Activated naive CD4-positive, alpha-beta T cell (primary cell): ENCODE measurements around the gene KPNB1.

Source experiments
- DNase-seq, 4 experiments: peaks; one replicate each; lab custom pipeline; 2025; lab: John Stamatoyannopoulos, UW

The KPNB1 gene

DNA sequence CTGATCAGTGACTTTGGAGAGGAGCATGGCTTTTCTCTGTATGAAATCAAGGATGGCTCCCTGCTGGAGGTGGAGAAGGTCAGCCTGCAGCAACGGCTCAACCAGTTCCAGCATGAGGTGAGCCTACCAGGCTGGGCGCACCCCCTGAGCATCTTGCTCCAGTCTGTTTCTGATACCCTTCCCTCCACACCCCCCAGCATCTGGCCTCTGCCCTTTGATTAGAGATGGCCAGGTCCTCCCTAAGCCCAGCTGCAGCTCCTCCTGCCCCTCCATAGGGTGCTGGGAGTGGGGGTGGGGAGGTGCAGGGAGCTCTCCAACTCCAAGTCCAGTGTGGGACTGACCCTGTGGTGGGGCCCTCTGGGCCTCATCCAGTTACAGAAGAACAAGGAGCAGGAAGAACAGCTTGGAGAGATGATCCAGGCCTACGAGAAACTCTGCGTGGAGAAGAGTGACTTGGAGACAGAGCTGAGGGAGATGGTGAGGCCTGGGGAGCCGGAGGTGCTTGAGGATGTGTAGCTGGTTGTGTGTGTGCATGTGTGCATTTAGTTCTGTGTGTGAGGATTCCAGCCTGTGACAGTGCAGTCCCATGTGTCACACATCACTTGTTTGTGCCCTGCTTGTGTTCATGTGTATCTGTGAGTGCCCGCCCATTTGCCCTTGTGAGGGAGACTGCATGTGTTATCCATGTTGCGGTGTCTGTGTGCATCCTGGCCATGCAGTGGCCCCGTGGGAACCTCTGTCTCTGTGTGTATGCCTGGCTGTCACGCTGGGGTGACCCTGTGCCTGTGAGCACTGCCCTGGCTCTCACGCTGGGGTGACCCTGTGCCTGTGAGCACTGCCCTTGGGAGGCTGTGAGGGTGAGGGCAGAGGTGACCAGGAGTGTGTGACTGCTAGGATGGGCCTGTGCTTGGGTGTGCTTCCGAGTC lies 47.3 kb downstream of the KPNB1 start:
- no peak for DNase-seq

DNA sequence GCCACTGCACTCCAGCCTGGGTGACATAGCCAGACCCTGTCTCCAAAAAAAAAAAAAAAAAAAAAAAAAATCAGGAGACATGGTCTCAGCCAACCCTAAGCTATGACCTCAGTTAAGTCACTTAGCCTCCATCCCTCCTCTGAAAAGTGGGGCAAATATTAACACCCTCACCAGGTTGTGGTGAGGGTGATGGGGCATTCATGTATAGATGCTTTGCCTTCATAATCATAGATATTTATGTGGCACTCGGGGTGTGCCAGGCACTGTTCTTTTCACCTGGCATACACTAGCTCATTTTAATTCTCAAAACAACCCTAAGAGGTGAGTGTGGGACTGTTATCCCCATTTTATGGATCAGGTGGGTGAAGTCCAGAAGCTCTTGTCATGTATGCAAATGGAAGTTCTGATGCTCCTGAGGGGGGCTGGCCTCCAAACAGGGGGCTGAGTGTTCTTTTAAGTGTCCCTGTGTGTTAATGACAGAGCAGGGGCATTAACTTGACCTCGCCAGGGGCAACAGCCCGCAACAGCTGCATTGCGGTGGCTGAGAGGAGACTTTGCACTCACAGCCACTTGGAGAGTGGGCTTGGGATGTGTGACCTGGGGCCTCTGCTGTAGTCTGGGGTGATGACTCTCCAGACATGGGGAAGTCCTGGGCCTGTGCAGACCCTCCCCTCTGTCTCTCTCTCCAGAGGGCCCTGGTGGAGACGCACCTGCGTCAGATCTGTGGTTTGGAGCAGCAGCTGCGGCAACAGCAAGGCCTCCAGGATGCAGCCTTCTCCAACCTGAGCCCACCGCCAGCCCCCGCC lies 48.4 kb downstream of the KPNB1 start:
- no peak for DNase-seq

DNA sequence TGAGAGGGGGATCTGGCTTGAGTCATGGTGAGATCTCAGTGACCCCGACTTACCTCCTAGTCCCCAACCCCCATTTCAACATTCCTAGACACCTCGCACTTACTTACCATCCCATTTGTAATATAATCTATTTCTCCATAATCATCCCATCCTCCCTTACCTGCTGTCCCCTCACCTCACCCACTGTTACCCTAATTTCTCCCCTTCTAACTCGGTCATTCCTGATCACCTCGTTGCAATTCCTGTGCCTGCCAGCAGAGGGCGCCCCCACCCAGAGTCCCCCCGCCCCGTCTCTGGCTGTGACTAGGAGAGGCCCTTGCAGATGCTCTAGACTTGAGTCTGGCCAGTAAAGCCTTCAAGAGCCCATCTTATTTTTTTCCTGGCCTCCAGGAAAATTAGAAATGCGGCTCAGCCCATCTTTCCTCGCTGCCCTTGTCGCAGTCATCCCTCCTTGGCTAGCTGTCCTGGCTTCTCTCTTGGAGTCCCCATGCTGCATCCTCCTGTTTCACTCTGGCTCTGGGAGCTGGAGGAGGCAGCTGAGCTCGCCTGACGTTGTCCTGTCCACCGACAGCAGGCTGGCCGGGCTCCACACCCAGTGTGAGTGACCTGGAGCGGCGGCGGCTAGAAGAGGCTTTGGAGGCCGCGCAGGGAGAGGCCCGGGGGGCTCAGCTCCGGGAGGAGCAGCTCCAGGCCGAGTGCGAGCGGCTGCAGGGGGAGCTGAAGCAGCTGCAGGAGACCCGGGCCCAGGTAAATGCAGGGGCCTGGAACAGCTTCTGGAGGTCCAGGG lies 49.2 kb downstream of the KPNB1 start:
- peak; percentile 69 to 81 (median 72) for DNase-seq

DNA sequence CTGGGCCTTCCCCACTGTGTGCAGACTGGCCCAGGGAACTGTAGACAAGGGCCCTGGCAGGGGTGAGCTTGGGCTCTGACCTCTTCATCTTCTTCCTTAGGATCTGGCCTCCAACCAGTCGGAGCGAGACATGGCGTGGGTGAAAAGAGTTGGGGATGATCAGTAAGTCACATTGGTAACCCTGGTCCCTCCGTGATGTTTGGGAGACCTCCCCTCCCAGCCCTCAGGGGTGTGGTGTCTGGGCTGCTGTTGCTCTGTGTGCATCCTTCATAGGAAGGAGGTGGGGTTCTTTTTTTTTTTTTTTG lies 49.8 kb downstream of the KPNB1 start:
- DNase-seq: no peak

DNA sequence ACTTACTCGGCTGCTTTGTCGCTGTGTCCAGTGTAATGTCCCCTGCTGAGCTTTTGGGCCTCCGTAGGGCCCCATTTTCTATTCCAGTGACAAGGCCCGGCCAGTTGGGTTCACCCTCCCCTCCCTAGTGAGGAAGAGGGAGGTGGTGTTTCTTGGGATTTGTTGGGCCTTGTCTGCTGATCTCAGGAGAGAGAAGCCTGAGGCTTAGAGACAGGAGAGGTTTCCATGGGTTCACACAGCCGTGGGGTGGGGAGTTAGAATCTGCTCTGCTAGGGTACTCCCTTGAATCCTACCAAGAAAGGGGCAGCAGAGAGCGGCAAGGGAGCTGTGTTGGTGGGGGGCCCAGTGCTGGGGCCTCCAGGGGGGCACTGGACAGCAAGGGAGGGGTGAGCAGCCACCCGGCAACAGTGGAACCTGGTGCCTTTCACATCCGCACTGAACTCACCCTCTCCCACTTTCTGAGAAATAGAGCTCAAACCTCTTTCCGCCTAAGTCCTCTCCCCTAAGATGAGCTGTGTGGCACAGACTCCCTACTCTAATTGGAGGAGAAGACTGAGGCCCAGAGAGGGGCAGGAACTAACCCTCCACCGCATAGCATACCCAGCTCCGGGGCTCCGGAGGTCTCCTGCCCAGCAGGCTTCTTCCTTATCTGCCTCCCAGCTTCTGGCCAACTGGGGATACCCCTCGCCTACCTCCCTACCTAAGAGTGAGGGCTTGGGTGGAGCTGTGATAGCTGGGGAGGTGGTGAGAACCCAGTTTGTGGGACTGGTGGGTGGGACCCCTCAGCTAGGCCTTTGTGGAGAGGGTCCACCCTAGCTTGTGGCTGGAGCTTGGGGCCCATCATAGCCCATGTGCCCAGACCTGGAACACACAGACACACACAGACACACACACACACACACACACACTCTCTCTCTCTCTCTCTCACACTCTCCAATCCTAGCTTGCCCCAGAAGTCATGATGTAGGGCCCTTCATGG lies 51.0 kb downstream of the KPNB1 start:
- DNase-seq: no peak

DNA sequence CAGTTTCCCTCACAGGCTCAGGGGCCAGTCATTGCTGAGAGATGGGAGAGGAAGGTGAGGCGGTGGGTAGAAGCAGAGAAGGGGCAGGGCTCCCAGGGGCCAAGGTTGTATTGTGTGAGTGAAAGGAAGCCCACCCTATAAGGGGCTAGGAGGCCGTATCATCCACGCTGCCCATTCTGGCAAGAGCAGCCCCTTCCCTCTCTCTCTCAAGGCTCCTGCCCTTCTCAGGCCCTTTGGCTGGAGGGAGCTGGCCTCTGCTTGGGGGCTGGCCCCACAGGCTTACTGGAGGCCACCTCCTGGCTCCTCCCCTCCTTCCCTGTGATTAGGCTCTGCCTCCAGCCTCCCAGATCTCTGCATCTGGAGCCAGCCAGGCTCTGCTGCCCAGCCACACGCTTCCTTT lies 51.9 kb downstream of the KPNB1 start:
- DNase-seq: no peak

DNA sequence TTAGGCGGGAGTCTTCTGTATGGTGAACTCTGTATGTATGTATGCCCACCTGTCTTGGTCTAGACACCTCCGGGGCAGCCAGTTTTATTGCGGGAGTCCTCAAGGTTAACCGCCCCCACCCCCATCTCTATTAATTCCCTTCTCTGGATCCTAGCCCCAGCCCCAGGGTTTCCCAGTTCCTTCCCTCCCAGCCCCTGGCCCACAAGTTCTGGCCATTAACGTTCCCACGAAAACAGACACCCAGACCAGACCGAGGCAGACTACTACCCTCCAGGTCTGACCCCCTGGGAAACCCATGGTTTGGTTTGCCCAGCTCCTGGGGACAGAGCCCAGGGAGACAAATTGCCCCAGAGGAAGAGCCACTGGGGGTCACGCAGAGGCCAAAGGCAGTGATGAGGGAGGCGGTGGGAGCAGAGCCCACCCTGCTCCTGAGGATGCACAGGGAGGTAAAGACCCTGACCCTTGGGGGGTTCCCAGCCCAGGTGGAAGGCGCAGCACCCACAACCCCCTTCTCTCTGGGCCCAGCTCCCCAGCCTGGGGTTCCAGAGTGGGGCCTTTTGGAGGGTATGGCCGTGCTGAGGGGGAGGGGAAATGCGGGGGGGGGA lies 52.8 kb downstream of the KPNB1 start:
- DNase-seq: no peak

DNA sequence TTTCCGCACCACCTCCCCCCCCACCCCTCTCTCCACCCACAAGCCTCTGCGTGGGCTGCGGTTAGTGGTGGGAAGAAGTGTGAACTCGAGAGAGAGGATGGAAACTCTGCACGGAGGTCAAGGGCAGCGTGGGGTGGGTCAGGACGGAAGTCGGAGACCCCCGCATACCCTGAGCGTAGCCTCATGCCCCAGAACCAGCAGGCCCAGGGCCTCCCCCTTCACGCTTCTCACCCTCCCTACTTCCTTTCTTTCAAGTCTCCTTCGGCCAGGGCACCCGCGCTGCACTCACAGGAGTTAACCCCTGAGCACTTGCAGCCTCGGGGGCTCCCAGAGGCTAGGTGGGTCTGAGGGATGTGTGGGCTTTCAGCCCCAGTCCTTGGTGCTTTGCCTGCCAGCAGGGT lies 53.5 kb downstream of the KPNB1 start:
- DNase-seq: peak in 1 of 4 experiments; percentile 20

DNA sequence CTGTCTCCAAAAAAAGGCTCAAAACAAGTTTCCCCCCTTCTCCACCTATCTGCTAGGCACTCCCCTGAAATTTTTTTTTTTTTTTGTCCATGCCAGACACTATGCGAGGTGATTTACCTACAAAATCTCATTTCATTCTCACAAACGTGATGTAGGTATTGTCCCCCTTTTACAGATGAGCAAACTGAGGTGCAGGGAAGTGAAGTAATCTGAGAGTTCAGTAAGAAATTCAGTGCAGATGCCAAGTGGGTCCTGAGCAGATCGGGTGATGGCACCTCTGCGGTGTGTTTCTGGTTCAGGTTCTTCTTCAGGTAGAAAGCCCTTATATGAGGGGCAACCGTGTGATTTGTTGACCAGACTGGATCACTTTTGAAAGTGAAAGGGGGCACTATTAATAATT lies 54.0 kb downstream of the KPNB1 start:
- no peak for DNase-seq

DNA sequence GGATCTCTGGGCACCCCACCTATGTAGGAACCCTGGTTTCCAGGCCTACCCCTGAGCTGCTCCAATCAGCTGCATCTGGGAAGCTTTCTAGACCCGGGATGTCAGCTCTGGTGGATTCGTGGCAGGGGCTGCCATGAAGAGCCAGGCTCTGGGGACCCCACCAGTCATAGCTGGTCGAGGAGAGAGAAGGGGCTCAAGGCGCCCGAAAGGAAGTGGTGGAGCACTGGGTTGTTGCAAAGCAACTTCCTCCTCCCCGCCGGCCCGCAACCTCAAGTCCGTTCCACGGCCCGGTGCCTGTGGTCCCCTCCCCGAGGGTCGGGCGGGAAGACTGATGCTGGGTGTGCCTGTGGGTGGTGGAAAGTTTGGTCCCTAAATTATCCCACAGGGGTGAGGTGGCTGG lies 54.4 kb downstream of the KPNB1 start:
- DNase-seq: no peak

DNA sequence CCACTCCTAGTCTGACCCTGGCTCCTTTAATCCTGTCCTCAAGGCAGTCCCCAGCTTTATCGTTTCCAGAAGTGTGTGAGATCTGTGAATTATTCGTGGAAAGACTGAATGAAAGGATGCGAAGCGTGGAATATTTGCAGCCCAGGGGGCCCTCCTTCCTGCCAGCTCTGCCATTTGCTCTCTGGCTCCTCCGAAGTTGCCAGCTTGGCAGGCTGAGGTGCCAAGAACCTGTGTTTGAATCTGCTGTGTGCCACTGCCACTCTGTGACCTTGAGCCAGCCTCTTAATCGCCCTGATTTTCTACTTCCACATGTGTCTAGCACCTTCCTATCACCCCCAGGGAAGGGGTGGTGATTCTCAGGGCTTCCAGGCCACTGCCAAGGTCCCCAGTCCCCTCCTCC lies 55.0 kb downstream of the KPNB1 start:
- DNase-seq: no peak

DNA sequence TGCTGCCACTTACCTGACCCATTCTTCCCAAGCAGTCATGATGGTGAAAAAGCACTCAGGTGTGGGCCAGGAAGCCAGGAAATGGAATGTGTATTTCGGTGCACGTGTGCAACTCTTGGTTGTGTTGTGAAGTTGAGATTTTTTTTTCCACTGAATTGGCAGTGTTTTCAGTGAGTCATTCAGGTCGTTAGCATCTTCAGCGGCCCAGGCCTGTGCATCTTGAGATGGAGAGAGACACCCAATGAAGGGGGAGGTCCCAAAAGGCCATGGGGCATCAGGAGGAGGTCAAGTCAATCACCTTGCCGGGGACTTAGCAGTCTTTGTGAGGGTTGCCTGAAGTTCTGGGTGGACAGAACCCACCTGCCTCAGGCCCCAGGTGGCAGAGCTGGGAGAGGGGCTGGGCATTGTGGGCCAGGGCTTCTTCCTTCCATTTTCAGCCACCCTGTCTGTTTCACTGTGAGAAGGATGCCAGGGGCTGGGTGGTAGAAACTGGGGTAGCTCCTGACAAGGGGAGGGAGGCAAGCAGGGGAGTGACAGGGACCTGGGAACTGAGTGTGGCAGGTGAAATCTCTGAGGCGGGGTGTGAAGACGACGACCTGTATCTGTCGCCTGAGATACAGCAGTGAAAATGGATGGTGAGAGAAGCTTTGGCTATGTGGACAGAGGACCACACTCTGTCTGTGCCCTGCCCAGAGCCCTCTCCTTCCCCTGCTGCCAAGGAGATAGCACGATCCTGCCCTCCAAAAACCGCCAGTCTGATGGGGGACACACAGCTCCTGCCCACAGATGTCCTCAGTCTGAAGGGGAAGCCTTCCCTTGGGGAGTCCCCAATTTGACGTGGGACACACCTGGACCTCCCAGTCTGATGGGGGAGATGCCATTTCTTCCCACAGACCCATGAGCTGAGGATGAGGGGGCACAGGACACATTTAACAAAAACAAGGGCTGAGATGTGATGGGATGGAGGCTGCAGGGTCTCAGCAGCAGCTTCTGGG lies 56.1 kb downstream of the KPNB1 start:
- DNase-seq: peak in 1 of 4 experiments; percentile 18

DNA sequence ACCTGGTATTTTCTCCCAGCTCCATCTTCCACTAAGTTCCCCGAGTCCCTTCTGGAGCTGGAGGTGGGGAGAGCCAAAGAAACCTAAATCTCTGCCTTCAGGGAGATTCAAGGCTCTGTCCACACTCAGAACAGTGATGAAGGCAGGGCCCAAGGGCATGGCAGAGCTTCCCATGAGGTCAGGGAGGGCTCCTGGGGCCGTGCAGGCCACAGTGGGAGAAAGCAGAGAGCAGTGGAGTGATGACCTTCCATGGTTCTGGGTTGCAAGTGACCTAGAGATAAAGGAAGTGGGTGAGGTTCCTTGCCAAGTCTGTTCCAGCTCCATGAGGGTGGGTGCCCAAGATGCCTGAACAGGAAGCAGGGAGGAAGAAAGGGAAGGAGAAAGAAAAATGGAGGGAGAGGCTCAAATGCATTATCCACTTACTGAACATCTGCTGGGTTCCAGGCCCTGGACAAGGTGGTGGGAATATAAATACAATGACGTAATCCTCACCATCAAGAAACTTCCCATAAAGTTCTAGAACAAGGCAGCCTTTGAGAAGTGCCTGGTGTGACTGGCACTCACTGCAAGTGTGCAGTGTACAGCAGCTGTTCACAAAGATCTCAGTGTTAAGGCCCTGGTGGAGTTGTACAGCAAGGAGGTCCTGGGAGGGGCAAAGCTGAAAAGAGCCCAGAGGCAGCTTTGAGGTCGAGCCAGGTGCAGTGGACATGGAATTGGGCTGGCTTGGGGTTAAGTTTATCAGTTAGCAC lies 57.5 kb downstream of the KPNB1 start:
- DNase-seq: no peak

DNA sequence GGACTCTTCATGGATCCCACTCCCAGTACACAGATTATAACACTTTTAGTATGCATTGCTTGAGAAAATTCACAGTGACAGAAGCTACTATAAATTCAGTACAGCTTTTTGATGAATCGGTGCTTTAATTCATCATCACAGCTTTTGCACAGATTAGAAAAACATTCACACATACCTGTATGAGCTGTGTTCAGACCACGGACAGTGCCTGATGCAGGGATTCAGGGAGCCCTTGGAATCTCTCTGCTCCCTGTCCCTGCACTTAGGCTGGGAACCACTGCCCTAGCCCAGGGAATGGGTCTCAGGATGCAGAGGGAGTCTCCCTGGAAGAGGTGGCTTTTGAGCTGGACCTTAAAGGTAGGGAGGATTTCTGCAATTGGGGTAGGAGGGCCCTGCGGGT lies 58.2 kb downstream of the KPNB1 start:
- DNase-seq: no peak

DNA sequence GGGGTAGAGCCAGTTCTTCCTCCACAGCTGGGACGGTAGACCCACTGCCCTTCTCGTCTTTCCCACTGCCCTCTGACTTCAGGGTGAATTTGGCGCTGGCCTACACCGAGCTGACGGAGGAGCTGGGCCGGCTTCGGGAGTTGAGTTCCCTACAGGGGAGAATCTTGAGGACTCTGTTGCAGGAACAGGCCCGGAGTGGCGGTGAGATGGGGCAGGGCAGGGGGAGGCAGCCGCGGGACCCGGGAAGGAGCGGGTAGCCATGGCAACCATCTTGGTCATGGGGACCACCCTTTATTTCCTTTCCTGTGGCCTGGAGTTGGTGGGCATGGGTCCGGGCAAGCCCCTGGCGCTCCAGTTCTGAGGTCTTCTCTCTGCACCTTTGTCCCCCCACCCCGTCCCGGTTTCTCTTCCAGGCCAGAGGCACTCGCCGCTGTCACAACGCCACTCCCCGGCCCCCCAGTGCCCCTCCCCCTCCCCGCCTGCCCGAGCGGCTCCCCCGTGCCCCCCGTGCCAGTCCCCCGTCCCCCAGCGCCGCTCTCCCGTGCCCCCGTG lies 58.7 kb downstream of the KPNB1 start:
- DNase-seq: no peak

DNA sequence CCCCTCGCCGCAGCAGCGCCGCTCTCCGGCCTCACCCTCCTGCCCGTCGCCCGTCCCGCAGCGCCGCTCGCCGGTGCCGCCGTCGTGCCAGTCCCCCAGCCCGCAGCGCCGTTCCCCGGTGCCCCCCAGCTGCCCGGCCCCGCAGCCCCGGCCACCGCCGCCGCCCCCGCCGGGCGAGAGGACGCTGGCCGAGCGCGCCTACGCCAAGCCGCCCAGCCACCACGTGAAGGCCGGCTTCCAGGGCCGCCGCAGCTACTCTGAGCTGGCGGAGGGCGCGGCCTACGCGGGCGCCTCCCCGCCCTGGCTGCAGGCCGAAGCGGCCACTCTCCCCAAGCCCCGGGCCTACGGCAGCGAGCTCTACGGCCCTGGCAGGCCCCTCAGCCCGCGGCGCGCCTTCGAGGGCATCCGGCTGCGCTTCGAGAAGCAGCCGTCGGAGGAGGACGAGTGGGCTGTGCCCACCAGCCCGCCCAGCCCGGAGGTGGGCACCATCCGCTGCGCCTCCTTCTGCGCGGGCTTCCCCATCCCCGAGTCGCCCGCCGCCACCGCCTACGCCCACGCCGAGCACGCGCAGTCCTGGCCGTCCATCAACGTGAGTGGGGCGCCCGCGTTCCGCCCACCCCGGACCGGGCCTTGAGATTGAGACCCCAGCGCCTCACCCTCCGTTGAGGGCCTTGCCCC lies 59.3 kb downstream of the KPNB1 start:
- DNase-seq: no peak

DNA sequence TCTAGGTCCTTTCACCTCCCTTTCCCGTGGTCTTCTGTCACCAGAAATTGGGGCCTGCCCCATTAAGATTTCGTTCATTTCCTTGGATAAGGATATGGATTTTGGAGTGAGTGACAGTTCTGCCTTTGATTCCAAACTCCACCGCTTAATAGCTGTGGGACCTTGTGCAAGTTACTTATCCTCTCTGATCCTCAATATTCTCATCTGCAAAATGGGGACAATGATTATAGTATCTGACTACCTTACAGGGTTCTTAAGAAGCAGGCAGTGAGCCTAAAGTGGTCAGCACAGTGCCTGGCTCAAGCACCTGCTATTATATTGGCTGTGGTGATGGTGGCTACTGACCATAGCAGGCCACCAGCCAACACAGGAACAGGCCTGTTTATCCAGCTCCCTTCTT lies 59.9 kb downstream of the KPNB1 start:
- DNase-seq: no peak
